Neural cell (in vitro differentiated cells): ENCODE measurements around the gene GIMAP4. TPM values are rescaled to one million over a fixed set of nuclear protein-coding genes. Genes with fewer than 3 reads are reported as not detected.

ENCODE experiments used
- H2AFZ ChIP-seq: fragments of 200-600, 300-800 bp; sonication (generic), shearing (Covaris generic); 2 replicates; pipeline ENCODE4 v1.6.0; 2014; ENCODE audit warnings: low read depth, mild to moderate bottlenecking, antibody characterized with exemption, low read length, moderate library complexity
- H3F3A ChIP-seq: fragments of 200-600 bp; shearing (Covaris generic); 2 replicates; pipeline ENCODE4 v1.6.1; 2016; ENCODE audit warnings: mild to moderate bottlenecking, moderate library complexity, mixed read lengths, antibody characterized with exemption, low read length; ENCODE audit not compliant: insufficient read depth, poor library complexity, severe bottlenecking
- H3K27ac ChIP-seq: fragments of 200-600, 300-800 bp; sonication (generic), shearing (Covaris generic); 2 replicates; pipeline ENCODE4 v1.5.1; 2014; ENCODE audit warnings: mild to moderate bottlenecking, low read length, moderate library complexity
- H3K27me3 ChIP-seq: fragments of 300-800, 200-600 bp; sonication (generic), shearing (Covaris generic); 2 replicates; pipeline ENCODE4 v1.6.0; 2014; ENCODE audit warnings: mild to moderate bottlenecking, low read depth, low read length, moderate library complexity; ENCODE audit not compliant: insufficient read depth
- H3K36me3 ChIP-seq: fragments of 300-800, 200-600 bp; sonication (generic), shearing (Covaris generic); 2 replicates; pipeline ENCODE4 v1.5.1; 2014; ENCODE audit warnings: mild to moderate bottlenecking, antibody characterized with exemption, low read length, moderate library complexity; ENCODE audit not compliant: insufficient read depth
- H3K4me2 ChIP-seq: fragments of 300-800, 200-600 bp; sonication (generic), shearing (Covaris generic); 2 replicates; pipeline ENCODE4 v1.6.0; 2014; ENCODE audit warnings: mild to moderate bottlenecking, low read length
- H3K4me3 ChIP-seq: fragments of 300-800, 200-600 bp; sonication (generic), shearing (Covaris generic); 2 replicates; pipeline ENCODE4 v1.5.1; 2014; ENCODE audit warnings: mild to moderate bottlenecking, low read length, moderate library complexity
- H3K79me2 ChIP-seq: fragments of 200-600 bp; shearing (Covaris generic); replicated peaks from 2 replicates; pipeline ENCODE4 v1.6.0; 2014; ENCODE audit warnings: mild to moderate bottlenecking, low read length, moderate library complexity; ENCODE audit not compliant: insufficient read depth
- H3K9ac ChIP-seq: fragments of 300-800, 200-600 bp; sonication (generic), shearing (Covaris generic); 2 replicates; pipeline ENCODE4 v1.6.1; 2016; ENCODE audit warnings: mild to moderate bottlenecking, low read length, mixed read lengths
- H3K9me2 ChIP-seq: fragments of 200-600 bp; shearing (Covaris generic); 2 replicates; pipeline ENCODE4 v1.6.1; 2016; ENCODE audit warnings: mild to moderate bottlenecking, low read length, mixed read lengths; ENCODE audit not compliant: insufficient read depth
- H3K9me3 ChIP-seq: fragments of 200-600, 300-800 bp; sonication (generic), shearing (Covaris generic); 2 replicates; pipeline ENCODE4 v1.6.1; 2016; ENCODE audit warnings: mild to moderate bottlenecking, mixed run types, low read length, moderate library complexity, mixed read lengths
- H4K20me1 ChIP-seq: fragments of 200-600 bp; shearing (Covaris generic); 2 replicates; pipeline ENCODE4 v1.6.1; 2016; ENCODE audit warnings: mild to moderate bottlenecking, mixed run types; ENCODE audit not compliant: insufficient read depth
- EP300 ChIP-seq: fragments of 450-650 bp; conservative IDR thresholded peaks from 2 replicates; pipeline ENCODE4 v1.6.1; 2014; ENCODE audit warnings: antibody characterized with exemption, mild to moderate bottlenecking, moderate library complexity; ENCODE audit not compliant: poor library complexity, severe bottlenecking
- EZH2 ChIP-seq: fragments of 200-600, 300-800 bp; shearing (Covaris generic), sonication (generic); IDR thresholded peaks from 2 replicates; pipeline ENCODE4 v1.6.1; 2014; ENCODE audit warnings: antibody characterized with exemption, low read length, borderline replicate concordance, mild to moderate bottlenecking; ENCODE audit not compliant: insufficient read depth, poor library complexity, severe bottlenecking
- MXI1 ChIP-seq: fragments of 450-650 bp; conservative IDR thresholded peaks from 2 replicates; pipeline ENCODE4 v1.6.1; 2014; ENCODE audit warnings: antibody characterized with exemption, mild to moderate bottlenecking; ENCODE audit not compliant: poor library complexity, severe bottlenecking
- POLR2AphosphoS5 ChIP-seq: IDR thresholded peaks from 2 replicates; pipeline ENCODE4 v1.6.1; 2012
- RAD21 ChIP-seq: fragments of 450-650 bp; conservative IDR thresholded peaks from 2 replicates; pipeline ENCODE4 v1.6.1; 2014; ENCODE audit warnings: antibody characterized with exemption, mild to moderate bottlenecking, moderate library complexity
- SMC3 ChIP-seq: fragments of 450-650 bp; conservative IDR thresholded peaks from 2 replicates; pipeline ENCODE4 v1.6.1; 2014; ENCODE audit warnings: antibody characterized with exemption, mild to moderate bottlenecking, moderate library complexity; ENCODE audit not compliant: poor library complexity
- TAF1 ChIP-seq: IDR thresholded peaks from 2 replicates; pipeline ENCODE4 v1.6.1; 2012; ENCODE audit warnings: low read depth
- polyA plus RNA-seq: library from polyadenylated mRNA; depleted of rRNA; stranded (reverse); fragments of >200 nt; gene quantifications from 2 replicates; pipeline ENCODE4 v1.2.3, GENCODE V29; 2014
- TF ChIP-seq, protein P1 (sequence below): fragments of 450-650 bp; IDR thresholded peaks from 2 replicates; pipeline ENCODE4 v1.5.1; 2014; ENCODE audit warnings: antibody characterized with exemption, mild to moderate bottlenecking, moderate library complexity; ENCODE audit not compliant: poor library complexity, severe bottlenecking
- TF ChIP-seq, protein P2 (sequence below): IDR thresholded peaks from 2 replicates; pipeline ENCODE4 v1.6.1; 2012; ENCODE audit warnings: borderline replicate concordance

GIMAP4 gene
- polyA plus RNA-seq, 1 donor from 2014 or later, result not detected

DNA sequence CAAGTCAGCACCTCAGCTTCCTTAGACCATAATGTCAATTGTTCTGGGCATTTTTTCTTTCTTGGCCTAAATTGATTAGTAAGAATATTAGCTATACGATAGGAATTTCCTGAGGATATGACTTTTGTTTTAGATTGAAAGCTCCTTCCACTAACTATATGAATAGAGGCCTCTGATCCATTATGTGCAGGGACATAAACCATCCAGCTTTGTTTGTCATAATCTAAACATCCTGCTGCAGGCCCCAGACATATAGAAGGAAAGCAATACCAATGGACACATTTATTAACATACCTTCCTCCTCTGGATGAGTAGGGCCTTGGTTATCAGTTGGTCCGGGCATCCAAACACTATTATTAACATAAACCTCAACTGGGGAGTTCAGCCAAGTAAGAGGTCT, 4.3 kb upstream of the GIMAP4 start:
- no peak overlapping the region for H3K4me3 ChIP-seq
- no peaks in the 10 kb centered on the region for H3K27me3 ChIP-seq

DNA sequence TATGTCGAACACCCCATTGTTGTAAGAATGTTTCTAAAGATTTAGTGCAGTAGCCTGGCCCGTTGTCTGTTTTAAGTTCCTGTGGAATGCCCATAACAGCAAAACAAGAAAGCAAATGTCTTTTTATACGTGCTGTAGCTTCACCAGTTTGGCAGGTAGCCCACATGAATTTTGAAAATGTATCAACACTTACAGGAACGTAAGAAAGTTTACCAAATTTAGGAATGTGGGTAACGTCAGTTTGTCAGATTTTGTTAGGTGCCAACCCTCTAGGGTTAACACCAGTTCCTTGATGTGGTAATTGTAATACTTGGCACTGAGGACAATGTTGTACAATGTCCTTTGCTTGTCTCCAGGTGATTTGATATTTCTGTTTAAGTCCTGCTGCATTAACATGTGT, 3.2 kb upstream of the GIMAP4 start:
- Histone ChIP-seq H4K20me1 (no peaks in the 10 kb centered on the region), H3K9ac (no peak overlapping the region), H3K36me3 (no peaks in the 10 kb centered on the region), H3K27me3 (no peaks in the 10 kb centered on the region), H3K79me2 (no peaks in the 10 kb centered on the region), H3F3A (no peaks in the 10 kb centered on the region), H3K9me3 (no peaks in the 10 kb centered on the region), H3K4me3 (no peak overlapping the region), H3K9me2 (no peaks in the 10 kb centered on the region), H3K4me2 (no peak overlapping the region), H2AFZ (no peak overlapping the region), H3K27ac (no peak overlapping the region)
- TF ChIP-seq, protein P1, sequence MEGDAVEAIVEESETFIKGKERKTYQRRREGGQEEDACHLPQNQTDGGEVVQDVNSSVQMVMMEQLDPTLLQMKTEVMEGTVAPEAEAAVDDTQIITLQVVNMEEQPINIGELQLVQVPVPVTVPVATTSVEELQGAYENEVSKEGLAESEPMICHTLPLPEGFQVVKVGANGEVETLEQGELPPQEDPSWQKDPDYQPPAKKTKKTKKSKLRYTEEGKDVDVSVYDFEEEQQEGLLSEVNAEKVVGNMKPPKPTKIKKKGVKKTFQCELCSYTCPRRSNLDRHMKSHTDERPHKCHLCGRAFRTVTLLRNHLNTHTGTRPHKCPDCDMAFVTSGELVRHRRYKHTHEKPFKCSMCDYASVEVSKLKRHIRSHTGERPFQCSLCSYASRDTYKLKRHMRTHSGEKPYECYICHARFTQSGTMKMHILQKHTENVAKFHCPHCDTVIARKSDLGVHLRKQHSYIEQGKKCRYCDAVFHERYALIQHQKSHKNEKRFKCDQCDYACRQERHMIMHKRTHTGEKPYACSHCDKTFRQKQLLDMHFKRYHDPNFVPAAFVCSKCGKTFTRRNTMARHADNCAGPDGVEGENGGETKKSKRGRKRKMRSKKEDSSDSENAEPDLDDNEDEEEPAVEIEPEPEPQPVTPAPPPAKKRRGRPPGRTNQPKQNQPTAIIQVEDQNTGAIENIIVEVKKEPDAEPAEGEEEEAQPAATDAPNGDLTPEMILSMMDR, result no peak
- no peak for TF ChIP-seq TAF1
- TF ChIP-seq POLR2AphosphoS5, result no peak
- TF ChIP-seq MXI1, result no peak
- TF ChIP-seq RAD21, result no peak
- TF ChIP-seq EP300, result no peak
- TF ChIP-seq SMC3, result no peak
- TF ChIP-seq EZH2, result no peak
- TF ChIP-seq, protein P2, sequence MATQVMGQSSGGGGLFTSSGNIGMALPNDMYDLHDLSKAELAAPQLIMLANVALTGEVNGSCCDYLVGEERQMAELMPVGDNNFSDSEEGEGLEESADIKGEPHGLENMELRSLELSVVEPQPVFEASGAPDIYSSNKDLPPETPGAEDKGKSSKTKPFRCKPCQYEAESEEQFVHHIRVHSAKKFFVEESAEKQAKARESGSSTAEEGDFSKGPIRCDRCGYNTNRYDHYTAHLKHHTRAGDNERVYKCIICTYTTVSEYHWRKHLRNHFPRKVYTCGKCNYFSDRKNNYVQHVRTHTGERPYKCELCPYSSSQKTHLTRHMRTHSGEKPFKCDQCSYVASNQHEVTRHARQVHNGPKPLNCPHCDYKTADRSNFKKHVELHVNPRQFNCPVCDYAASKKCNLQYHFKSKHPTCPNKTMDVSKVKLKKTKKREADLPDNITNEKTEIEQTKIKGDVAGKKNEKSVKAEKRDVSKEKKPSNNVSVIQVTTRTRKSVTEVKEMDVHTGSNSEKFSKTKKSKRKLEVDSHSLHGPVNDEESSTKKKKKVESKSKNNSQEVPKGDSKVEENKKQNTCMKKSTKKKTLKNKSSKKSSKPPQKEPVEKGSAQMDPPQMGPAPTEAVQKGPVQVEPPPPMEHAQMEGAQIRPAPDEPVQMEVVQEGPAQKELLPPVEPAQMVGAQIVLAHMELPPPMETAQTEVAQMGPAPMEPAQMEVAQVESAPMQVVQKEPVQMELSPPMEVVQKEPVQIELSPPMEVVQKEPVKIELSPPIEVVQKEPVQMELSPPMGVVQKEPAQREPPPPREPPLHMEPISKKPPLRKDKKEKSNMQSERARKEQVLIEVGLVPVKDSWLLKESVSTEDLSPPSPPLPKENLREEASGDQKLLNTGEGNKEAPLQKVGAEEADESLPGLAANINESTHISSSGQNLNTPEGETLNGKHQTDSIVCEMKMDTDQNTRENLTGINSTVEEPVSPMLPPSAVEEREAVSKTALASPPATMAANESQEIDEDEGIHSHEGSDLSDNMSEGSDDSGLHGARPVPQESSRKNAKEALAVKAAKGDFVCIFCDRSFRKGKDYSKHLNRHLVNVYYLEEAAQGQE, result no peak

More for the DNA sequence above, 4.3 kb upstream of the GIMAP4 start:
- Histone ChIP-seq H3F3A (no peaks in the 10 kb centered on the region), H3K4me2 (no peak overlapping the region), H3K9me3 (no peaks in the 10 kb centered on the region), H4K20me1 (no peaks in the 10 kb centered on the region), H3K27ac (no peak overlapping the region), H3K9ac (no peak overlapping the region), H3K9me2 (no peaks in the 10 kb centered on the region), H3K79me2 (no peaks in the 10 kb centered on the region), H3K36me3 (no peaks in the 10 kb centered on the region), H2AFZ (no peak overlapping the region)
- no peak for TF ChIP-seq EP300
- TF ChIP-seq, protein P2, result no peak
- TF ChIP-seq, protein P1, result no peak
- no peak for TF ChIP-seq TAF1
- no peak for TF ChIP-seq RAD21
- TF ChIP-seq EZH2, result no peak
- TF ChIP-seq SMC3, result no peak
- TF ChIP-seq POLR2AphosphoS5, result no peak
- TF ChIP-seq MXI1, result no peak
